GM19467 (cell line): Measurements from ENCODE around the gene TIMM21.
A peak's percentile ranks its signal among the peaks of the same experiment; 100 is the strongest.

ENCODE experiments used
- ATAC-seq: cut with Tn5 transposase; IDR thresholded peaks from one replicate; pipeline ENCODE4 v1.9.1; 2021; ENCODE audit warnings: mild to moderate bottlenecking, moderate library complexity; ENCODE audit not compliant: unreplicated experiment

Gene TIMM21

GRCh38 chr18:74186661-74187060 lies 38.3 kb downstream of the TIMM21 start:
- no peak for ATAC-seq

GRCh38 chr18:74190086-74190485 lies 41.8 kb downstream of the TIMM21 start:
- no peak for ATAC-seq

GRCh38 chr18:74191577-74191976 lies 43.3 kb downstream of the TIMM21 start:
- no peak for ATAC-seq

GRCh38 chr18:74194691-74195090 lies 46.4 kb downstream of the TIMM21 start:
- no peak for ATAC-seq

GRCh38 chr18:74196220-74197119 lies 48.1 kb downstream of the TIMM21 start:
- peak; percentile 77 for ATAC-seq

- no peak for ATAC-seq
Measured at GRCh38 chr18:74197705-74198341, 49.5 kb downstream of the TIMM21 start.

GRCh38 chr18:74198453-74198852 lies 50.1 kb downstream of the TIMM21 start:
- no peak for ATAC-seq

GRCh38 chr18:74200780-74201179 lies 52.5 kb downstream of the TIMM21 start:
- no peak for ATAC-seq

GRCh38 chr18:74203811-74204210 lies 55.5 kb downstream of the TIMM21 start:
- ATAC-seq: no peak

GRCh38 chr18:74204526-74205152 lies 56.3 kb downstream of the TIMM21 start:
- ATAC-seq: no peak
